COLO829 (cell line): ENCODE measurements around the gene CYP3A5.
"Not testable (repeated sequence)": the region's sequence is repeated elsewhere in the genome, so short reads cannot be mapped to it uniquely, and the experiment has no call there.

Source experiments
- DNase-seq: peaks from one replicate; pipeline ENCODE4 v3.0.0; 2012; ENCODE audit warnings: low spot score

Gene CYP3A5

GRCh38 chr7:99679400-99680191, at the start of gene CYP3A5:
CYP3A5 (minus strand) TSS chr7:99679996; CDS start chr7:99679896, 100 bp downstream.
- DNase-seq, result no peak

GRCh38 chr7:99728615-99729014, 48.8 kb upstream of the CYP3A5 start:
- no peak for DNase-seq

- not testable (repeated sequence) for DNase-seq
These were observed 43.4 kb upstream of the CYP3A5 start for GRCh38 chr7:99723201-99723600.

- DNase-seq, result no peak
These were observed 41.2 kb upstream of the CYP3A5 start for GRCh38 chr7:99720800-99721595.

GRCh38 chr7:99719996-99720769, 40.4 kb upstream of the CYP3A5 start:
- no peak for DNase-seq

- DNase-seq, result no peak
These were observed 34.3 kb upstream of the CYP3A5 start for GRCh38 chr7:99713995-99714570.

- no peak for DNase-seq
These were observed 30.2 kb upstream of the CYP3A5 start for GRCh38 chr7:99709838-99710578.

- DNase-seq, result no peak
These were observed 29.5 kb upstream of the CYP3A5 start for GRCh38 chr7:99709260-99709659.

- no peak for DNase-seq
These were observed 27.3 kb upstream of the CYP3A5 start for GRCh38 chr7:99707096-99707495.

GRCh38 chr7:99699946-99700345, 20.1 kb upstream of the CYP3A5 start:
- no peak for DNase-seq

GRCh38 chr7:99698867-99699730, 19.3 kb upstream of the CYP3A5 start:
- not testable (repeated sequence) for DNase-seq

GRCh38 chr7:99694912-99695304, 15.1 kb upstream of the CYP3A5 start:
- DNase-seq, result no peak

GRCh38 chr7:99694201-99694911, 14.6 kb upstream of the CYP3A5 start:
- no peak for DNase-seq

- DNase-seq, result no peak
These were observed 13.8 kb upstream of the CYP3A5 start for GRCh38 chr7:99693427-99694200.

GRCh38 chr7:99693100-99693426, 13.3 kb upstream of the CYP3A5 start:
- no peak for DNase-seq

- DNase-seq, result not testable (repeated sequence)
These were observed 12.8 kb upstream of the CYP3A5 start for GRCh38 chr7:99692563-99692962.

GRCh38 chr7:99691658-99692057, 11.9 kb upstream of the CYP3A5 start:
- not testable (repeated sequence) for DNase-seq

- not testable (repeated sequence) for DNase-seq
These were observed 11.1 kb upstream of the CYP3A5 start for GRCh38 chr7:99690918-99691317.
